MCF 10A (cell line): ENCODE measurements around the gene TTC3. TPM values are rescaled to one million over a fixed set of nuclear protein-coding genes. Genes with fewer than 3 reads are reported as not detected.
"Not testable (repeated sequence)": the region's sequence is repeated elsewhere in the genome, so short reads cannot be mapped to it uniquely, and the experiment has no call there.

Source experiments
- BruUV-seq: library from RNA; stranded (reverse); fragments of 400-500 nt; replicated peaks from 2 replicates; lab custom pipeline; 2021; lab: Mats Ljungman, UMichigan
- CTCF ChIA-PET: fragments of 300-600 bp; sonication (Branson Sonifier 250); formaldehyde crosslinking; extraction: SDS; loops from one replicate; lab custom pipeline; 2021; ENCODE audit warnings: antibody characterized with exemption, inconsistent platforms; lab: Yijun Ruan, JAX
- POLR2A ChIA-PET: fragments of 300-600, 350-650 bp; sonication (Branson Sonifier 250); formaldehyde crosslinking; extraction: SDS; loops from one replicate; lab custom pipeline; 2020; ENCODE audit warnings: antibody characterized with exemption, inconsistent platforms; lab: Yijun Ruan, JAX
- DNase-seq: peaks from one replicate; pipeline ENCODE4 v3.0.0-alpha.2; 2018; ENCODE audit not compliant: unreplicated experiment
- H3K27ac Mint-ChIP-seq: one replicate; pipeline ENCODE4 v1.8.0; 2022; ENCODE audit warnings: mild to moderate bottlenecking, low read depth, mixed read lengths; ENCODE audit not compliant: unreplicated experiment
- H3K27me3 Mint-ChIP-seq: one replicate; pipeline ENCODE4 v1.8.0; 2022; ENCODE audit warnings: mixed read lengths; ENCODE audit not compliant: insufficient read depth, unreplicated experiment
- H3K36me3 Mint-ChIP-seq: one replicate; pipeline ENCODE4 v1.8.0; 2022; ENCODE audit warnings: mild to moderate bottlenecking, moderate library complexity, mixed read lengths; ENCODE audit not compliant: insufficient read depth, unreplicated experiment
- H3K4me1 Mint-ChIP-seq: one replicate; pipeline ENCODE4 v1.8.0; 2022; ENCODE audit warnings: mixed read lengths; ENCODE audit not compliant: insufficient read depth, unreplicated experiment
- H3K4me3 Mint-ChIP-seq: one replicate; pipeline ENCODE4 v1.8.0; 2022; ENCODE audit warnings: mild to moderate bottlenecking, moderate library complexity, mixed read lengths; ENCODE audit not compliant: unreplicated experiment
- H3K9me3 Mint-ChIP-seq: one replicate; pipeline ENCODE4 v1.8.0; 2022; ENCODE audit warnings: mixed read lengths; ENCODE audit not compliant: unreplicated experiment
- intact Hi-C: fragments of 100-400 bp; cut with micrococcal nuclease; formaldehyde crosslinking; loops from 2 replicates; pipeline ENCODE4 v1.14.1; 2022
- total RNA-seq: library from RNA; stranded (reverse); gene quantifications from 2 replicates; pipeline ENCODE4 v1.2.3, GENCODE V29; 2022
- TF ChIP-seq, protein P1 (sequence below): fragments of 200-600 bp; IDR thresholded peaks from one replicate; pipeline ENCODE4 v1.8.0; 2022; ENCODE audit warnings: antibody characterized with exemption, mild to moderate bottlenecking; ENCODE audit not compliant: unreplicated experiment

Gene TTC3
- total RNA-seq, 1 experiment from 2014 or later: 74.4 TPM

DNA sequence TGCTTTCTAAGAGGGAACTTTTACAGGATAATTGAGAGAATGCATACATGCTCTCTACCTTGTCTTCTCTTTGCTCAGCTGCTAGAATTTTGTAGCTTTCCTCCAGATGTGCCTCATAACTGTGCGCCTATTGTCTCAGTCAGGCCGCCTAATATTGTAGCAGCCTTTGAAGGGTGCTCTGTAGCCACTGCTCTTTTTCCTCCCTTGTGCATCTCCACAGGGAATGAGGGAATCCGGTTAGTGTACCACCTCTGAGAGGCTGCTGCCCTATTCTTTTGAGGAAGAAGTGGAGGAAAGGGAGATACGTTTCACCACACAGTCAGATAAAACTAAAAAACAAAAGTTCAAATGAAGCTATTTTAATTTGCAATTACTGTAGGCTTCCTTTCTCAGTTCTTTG is 22.8 kb downstream of the TTC3 start:
- ChIA-PET POLR2A (no interaction called here), CTCF (interaction anchor here (0.5 to 1.0 kb wide), 2 partner anchors 9 to 130 kb away, joined by 3 to 6 read pairs; no protein-coding TSS in a partner anchor)
- H3K36me3 Mint-ChIP-seq: peaks cover 74% of the 10 kb centered on the region
- H3K4me1 Mint-ChIP-seq: no peaks in the 10 kb centered on the region
- intact Hi-C loops: no loop called here
- no peak for DNase-seq
- no peak overlapping the region for H3K27ac Mint-ChIP-seq
- BruUV-seq: no TSS peak
- H3K27me3 Mint-ChIP-seq: no peaks in the 10 kb centered on the region
- H3K4me3 Mint-ChIP-seq: no peak overlapping the region
- TF ChIP-seq, protein P1, sequence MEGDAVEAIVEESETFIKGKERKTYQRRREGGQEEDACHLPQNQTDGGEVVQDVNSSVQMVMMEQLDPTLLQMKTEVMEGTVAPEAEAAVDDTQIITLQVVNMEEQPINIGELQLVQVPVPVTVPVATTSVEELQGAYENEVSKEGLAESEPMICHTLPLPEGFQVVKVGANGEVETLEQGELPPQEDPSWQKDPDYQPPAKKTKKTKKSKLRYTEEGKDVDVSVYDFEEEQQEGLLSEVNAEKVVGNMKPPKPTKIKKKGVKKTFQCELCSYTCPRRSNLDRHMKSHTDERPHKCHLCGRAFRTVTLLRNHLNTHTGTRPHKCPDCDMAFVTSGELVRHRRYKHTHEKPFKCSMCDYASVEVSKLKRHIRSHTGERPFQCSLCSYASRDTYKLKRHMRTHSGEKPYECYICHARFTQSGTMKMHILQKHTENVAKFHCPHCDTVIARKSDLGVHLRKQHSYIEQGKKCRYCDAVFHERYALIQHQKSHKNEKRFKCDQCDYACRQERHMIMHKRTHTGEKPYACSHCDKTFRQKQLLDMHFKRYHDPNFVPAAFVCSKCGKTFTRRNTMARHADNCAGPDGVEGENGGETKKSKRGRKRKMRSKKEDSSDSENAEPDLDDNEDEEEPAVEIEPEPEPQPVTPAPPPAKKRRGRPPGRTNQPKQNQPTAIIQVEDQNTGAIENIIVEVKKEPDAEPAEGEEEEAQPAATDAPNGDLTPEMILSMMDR: no peak
- no peaks in the 10 kb centered on the region for H3K9me3 Mint-ChIP-seq

DNA sequence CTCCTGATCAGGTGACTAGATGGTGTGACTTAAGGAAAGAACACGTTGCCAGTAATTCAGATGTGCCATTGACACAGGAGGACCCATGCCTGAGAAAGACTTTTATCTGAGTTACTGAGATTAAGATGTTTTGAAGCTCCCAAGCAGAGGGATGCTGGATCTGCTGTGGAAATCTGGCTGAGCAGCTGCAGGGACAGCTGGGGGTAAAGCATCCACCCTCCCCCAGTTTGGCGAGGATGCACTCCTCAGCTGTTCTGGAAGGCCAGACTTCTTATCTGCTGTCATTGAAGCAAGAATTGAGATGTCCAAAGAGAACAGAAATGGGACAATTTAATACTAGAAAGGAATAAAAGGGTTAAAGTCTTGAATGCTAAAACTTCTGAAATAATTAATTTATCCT is 25.7 kb downstream of the TTC3 start:
- intact Hi-C loops: no loop called here
- peaks cover 4% of the 10 kb centered on the region for H3K9me3 Mint-ChIP-seq
- peaks cover 58% of the 10 kb centered on the region for H3K36me3 Mint-ChIP-seq
- TF ChIP-seq, protein P1: no peak
- DNase-seq: no peak
- CTCF ChIA-PET: interaction anchor here (0.9 kb wide), 1 partner anchor 20 kb away, joined by 3 read pairs; no protein-coding TSS in a partner anchor
- no peak overlapping the region for H3K27ac Mint-ChIP-seq
- peaks cover 9% of the 10 kb centered on the region for H3K4me1 Mint-ChIP-seq
- BruUV-seq: no TSS peak
- POLR2A ChIA-PET: interaction anchor here (2.0 kb wide), 1 partner anchor 26 kb away, joined by 5 read pairs; the partner anchor contains the start of genes PIGP and TTC3
- no peak overlapping the region for H3K4me3 Mint-ChIP-seq
- no peaks in the 10 kb centered on the region for H3K27me3 Mint-ChIP-seq

DNA sequence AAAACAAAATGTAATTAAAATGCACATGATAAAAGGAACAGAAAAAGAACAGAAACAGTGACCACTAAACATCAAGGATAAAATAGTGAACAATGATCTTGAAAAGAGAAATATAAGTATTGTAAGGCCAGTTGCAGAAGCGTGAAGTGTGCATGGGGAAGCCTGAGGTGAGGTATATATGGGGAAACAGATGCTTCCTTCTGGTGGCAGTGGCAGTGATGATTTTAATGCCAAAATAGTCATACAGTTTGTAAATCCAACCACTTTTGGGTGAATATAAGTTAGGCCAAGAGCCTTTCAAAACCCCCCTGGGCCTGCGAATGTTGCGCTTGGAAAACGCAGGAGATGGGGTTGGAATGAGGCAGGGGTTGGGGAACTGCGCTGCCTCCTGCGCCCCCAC is 27.3 kb downstream of the TTC3 start:
- Mint-ChIP-seq H3K4me1 (peaks cover 13% of the 10 kb centered on the region), H3K9me3 (peaks cover 8% of the 10 kb centered on the region), H3K36me3 (peaks cover 57% of the 10 kb centered on the region), H3K4me3 (no peak overlapping the region), H3K27ac (no peak overlapping the region), H3K27me3 (no peaks in the 10 kb centered on the region)
- BruUV-seq: no TSS peak
- TF ChIP-seq, protein P1: no peak
- intact Hi-C loops: no loop called here
- ChIA-PET POLR2A (interaction anchor here (1.4 kb wide), 1 partner anchor 11 kb away, joined by 5 read pairs; no protein-coding TSS in a partner anchor), CTCF (interaction anchor here (0.6 kb wide), 1 partner anchor 127 kb away, joined by 3 read pairs; no protein-coding TSS in a partner anchor)
- DNase-seq: no peak

GRCh38 chr21:37101384-37101783 is 28.3 kb downstream of the TTC3 start:
- H3K4me1 Mint-ChIP-seq: peaks cover 13% of the 10 kb centered on the region
- H3K27me3 Mint-ChIP-seq: no peaks in the 10 kb centered on the region
- TF ChIP-seq, protein P1: no peak
- intact Hi-C loops: no loop called here
- H3K9me3 Mint-ChIP-seq: peaks cover 8% of the 10 kb centered on the region
- no peak for DNase-seq
- no peak overlapping the region for H3K27ac Mint-ChIP-seq
- CTCF ChIA-PET: no interaction called here
- peaks cover 46% of the 10 kb centered on the region for H3K36me3 Mint-ChIP-seq
- POLR2A ChIA-PET: interaction anchor here (0.6 to 1.4 kb wide), 3 partner anchors 12 to 447 kb away, joined by 3 to 5 read pairs (median 3); no protein-coding TSS in a partner anchor
- H3K4me3 Mint-ChIP-seq: no peak overlapping the region
- no TSS peak for BruUV-seq

GRCh38 chr21:37102746-37103145 is 29.7 kb downstream of the TTC3 start:
- peaks cover 39% of the 10 kb centered on the region for H3K36me3 Mint-ChIP-seq
- intact Hi-C loops, H3K9me3 Mint-ChIP-seq, H3K4me3 Mint-ChIP-seq, H3K27me3 Mint-ChIP-seq, BruUV-seq: not testable (repeated sequence)
- peaks cover 13% of the 10 kb centered on the region for H3K4me1 Mint-ChIP-seq
- peak overlapping the region; percentile 17 for H3K27ac Mint-ChIP-seq
- peak; percentile 40 for DNase-seq
- ChIA-PET CTCF (interaction anchor here (0.6 kb wide), 1 partner anchor 27 kb away, joined by 4 read pairs; no protein-coding TSS in a partner anchor), POLR2A (interaction anchor here (0.6 kb wide), 1 partner anchor 105 kb away, joined by 3 read pairs; no protein-coding TSS in a partner anchor)
